GM21576 (cell line): ENCODE data around the gene ANKS1A.
"Not testable (repeated sequence)": the region's sequence is repeated elsewhere in the genome, so short reads cannot be mapped to it uniquely, and the experiment has no call there.

Experiments used
- ATAC-seq: cut with Tn5 transposase; IDR thresholded peaks from one replicate; pipeline ENCODE4 v1.9.1; 2021; ENCODE audit warnings: mild to moderate bottlenecking, moderate library complexity; ENCODE audit not compliant: unreplicated experiment

Gene ANKS1A

DNA sequence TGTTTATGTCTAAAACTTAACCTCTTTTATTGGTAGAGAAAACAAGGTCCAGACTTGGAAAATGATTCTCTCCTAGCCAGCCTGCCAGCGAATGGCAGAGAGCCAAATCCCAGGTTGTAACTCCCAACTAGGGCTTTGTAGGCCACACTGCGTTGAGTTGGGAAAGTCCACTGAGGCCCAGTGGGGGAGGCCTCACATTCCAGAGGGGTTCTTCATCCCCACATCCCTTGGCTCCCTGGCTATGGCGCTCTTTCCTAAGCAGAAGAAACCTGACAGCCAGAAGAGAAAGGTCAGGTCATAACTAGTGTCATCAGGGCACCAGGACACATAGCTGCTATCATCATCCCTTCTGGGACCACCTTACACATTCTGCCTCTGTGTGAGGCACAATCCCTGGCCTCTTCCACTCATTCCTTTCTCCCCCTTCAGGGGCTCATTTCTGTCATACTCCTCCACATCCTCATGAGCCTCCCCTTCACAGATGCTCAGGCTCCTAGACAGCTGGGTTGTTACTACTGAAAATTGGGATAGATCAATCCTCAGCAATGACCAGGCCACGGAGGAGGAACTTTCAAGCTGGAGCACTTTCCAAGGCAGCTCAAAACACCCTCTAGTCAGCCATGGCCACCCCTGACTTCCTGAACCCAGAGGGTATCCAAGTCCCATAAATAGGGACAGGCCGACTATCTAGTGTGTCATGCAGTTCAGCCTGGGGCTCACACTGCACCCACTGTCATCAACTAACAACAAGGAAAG lies 203.5 kb downstream of the ANKS1A start:
- ATAC-seq = no peak

DNA sequence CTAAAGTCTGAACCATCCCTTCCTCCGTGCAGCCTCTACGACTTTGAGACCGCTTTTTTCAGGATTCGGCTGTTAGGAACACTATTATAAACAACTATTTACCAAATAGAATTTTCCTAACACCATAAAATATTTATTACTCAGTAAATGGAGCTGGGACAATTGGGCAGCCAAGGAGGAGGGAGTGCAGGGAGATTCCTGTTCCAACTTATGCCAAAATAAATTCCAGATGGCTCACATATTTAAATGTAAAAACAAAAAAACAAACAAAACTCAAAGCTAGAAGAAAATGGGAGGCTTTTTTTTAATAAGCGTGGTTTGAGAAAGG lies 204.0 kb downstream of the ANKS1A start:
- no peak for ATAC-seq

DNA sequence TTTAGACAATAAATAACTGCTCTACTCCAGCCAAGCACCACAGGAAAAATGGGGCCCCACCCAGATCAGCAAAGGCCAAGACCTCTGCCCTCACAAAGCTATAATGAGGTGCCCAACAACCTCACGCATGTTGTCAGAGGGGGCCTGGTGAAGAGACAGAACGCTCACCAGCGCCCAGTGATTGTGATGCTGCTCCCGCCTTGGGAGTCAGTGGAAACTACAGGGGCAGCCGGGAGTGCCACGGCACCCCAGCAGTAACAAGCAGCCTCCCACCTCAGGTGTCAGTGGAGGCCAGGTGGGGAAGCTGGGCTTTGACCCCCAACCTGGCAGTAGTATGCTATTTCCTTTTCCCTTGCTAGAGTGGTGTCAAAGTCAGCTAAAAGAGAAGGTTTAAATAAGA lies 204.7 kb downstream of the ANKS1A start:
- ATAC-seq = no peak

DNA sequence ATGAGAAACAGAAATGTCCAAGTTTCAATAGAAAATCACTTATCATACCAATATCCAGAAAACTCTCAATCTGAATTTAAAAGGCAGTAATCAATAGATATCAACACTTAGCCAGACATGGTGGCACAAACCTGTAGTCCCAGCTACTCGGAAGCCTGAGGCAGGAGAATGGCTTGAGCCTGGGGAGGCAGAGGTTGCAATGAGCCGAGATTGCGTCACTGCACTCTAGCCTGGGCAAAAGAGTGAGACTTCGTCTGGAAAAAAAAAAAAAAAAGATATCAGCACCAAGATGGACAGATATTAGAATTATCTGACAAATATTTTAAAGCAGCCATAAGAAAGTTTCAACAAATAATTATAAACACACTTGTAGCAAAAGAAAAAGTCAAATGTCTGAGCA lies 205.1 kb downstream of the ANKS1A start:
- no peak for ATAC-seq

DNA sequence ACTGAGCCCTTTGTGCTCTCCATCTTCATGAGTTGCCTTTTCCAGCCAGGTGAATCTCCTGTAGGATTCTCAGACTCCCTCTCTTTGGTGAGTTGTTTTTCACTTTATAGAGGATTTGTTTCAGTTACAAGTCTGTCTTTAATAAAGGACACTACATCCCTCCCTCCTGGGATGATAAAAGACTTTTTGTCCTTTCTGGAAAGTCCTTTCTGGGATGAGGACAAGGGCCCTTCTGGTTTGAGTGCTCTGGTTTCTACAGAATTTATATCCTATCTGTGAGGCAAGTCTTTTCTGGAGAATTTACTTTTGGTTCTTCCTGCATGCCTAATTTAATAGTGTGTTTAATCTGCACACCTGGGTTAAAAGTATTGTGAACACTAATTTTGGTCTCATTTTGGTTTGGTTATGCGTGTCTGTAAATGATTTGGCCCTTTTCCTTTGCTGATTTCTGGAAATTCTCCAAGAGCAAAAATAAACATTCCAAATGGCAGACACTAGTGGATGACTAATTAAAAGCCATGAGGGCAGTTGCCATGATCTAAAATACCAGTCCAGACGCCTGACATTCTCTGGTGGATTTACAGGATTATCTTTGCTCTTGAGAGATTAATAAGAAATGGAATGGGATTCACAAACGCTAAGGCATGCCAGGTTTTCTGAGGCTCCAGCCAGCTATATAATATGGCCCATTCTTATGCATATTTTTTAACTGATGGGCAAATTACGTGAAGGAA lies 207.2 kb downstream of the ANKS1A start:
- ATAC-seq = no peak

DNA sequence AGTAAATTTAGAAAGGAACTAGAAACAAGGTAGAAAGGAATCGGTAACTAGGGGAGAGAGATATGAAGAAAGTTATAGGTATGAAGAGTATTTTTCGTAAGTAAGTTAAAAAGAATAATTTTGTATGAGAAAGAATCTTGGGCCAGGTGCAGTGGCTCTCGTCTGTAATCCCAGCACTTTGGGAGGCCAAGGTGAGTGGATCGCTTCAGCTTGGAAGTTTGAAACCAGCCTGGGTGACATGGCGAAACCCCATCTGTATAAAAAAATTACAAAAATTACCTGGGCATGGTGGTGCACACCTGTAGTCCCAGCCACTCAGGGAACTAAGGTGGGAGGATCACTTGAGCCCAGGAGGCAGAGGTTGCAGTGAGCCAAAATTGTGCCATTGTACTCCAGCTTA lies 210.1 kb downstream of the ANKS1A start:
- ATAC-seq = no peak

DNA sequence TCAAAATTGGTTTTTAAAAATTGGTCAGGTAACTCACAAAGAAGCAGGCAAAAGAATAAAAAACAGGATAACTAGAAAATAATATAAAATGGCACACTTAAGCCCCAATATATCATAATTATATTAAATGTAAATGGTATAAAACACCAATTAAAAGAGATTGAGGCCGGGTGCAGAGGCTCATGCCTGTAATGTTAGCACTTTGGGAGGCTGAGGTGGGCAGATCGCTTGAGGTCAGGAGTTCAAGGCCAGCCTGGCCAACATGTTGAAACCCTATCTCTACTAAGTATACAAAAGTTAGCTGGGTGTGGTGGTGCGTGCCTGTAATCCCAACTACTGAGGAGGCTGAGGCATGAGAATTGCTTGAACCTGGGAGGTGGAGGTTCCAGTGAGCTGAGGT lies 216.0 kb downstream of the ANKS1A start:
- ATAC-seq = no peak

DNA sequence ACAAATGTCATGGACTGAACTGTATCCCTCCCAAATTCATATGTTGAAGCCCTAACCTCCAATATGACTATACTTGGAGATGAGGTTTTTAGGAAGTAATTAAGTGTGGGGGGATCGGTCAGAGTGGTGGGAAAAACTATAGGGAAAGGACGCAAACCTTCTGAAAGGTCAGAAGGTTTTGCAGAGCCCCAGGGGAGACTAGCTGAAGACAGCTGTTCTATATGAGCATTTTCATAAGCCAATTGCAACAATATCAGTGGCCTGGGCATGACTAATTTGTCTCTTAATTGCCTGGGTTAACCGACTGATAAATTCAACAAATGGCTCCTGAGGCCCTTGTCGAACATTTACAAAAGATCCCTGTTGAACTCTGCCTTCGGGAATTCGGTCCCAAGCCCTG lies 217.0 kb downstream of the ANKS1A start:
- ATAC-seq = not testable (repeated sequence)

DNA sequence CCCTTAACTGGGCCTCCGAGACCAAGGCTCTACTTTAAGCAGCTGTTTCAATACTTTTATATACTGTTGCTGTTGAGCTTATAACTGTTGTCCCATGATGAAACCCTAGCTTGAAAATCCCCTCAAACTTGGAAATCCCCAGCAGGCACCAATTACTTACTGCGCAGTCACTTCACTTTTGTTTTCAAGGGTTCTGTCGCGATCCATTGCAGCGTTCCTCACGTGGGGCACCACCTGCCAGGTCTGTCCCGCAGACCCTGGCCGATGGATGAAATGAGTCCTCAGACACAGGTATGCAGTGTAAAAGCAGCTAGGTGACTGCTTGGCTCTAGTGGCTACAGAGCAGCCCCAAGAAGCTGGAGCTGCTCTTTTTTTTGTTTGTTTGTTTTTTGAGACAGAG lies 218.2 kb downstream of the ANKS1A start:
- ATAC-seq = not testable (repeated sequence)

DNA sequence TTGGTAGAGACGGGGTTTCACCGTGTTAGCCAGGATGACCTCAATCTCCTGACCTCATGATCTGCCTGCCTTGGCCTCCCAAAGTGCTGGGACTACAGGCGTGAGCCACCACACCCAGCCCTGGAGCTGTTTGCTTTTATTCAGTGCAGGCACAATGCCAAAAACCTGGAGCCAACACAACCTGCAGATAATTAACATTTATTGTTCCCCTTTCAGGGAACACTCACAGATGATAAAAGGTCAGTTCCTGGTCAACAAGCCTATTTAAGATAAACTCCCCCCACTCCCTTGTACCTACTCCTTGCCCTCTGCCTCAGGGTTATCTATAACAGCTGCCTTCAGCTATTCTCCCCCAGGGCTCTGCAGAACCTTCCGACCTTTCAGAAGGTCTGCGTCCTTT lies 218.7 kb downstream of the ANKS1A start:
- not testable (repeated sequence) for ATAC-seq

DNA sequence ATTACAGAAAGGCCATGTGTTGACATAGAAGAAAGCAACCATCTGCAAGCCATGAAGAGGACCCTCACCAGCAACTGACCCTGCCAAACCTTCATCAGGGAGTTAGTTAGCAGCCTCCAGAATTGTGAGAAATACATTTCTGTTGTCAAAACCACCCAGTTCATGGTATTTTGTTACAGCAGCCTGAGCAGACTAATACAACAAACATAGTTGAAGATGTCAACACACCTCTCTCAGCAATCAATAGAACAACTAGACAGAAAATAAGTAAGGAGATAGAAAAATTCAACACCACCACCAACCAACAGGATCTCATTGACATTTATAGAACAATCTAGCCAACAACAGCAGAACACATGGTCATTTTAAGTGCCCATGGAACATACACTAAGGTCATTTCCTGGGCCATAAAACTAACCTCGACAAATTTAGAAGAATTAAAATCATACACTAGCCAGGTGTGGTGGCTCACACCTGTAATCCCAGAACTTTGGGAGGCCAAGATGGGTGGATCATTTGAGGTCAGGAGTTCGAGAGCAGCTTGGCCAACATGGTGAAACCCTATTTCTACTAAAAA lies 219.3 kb downstream of the ANKS1A start:
- no peak for ATAC-seq

DNA sequence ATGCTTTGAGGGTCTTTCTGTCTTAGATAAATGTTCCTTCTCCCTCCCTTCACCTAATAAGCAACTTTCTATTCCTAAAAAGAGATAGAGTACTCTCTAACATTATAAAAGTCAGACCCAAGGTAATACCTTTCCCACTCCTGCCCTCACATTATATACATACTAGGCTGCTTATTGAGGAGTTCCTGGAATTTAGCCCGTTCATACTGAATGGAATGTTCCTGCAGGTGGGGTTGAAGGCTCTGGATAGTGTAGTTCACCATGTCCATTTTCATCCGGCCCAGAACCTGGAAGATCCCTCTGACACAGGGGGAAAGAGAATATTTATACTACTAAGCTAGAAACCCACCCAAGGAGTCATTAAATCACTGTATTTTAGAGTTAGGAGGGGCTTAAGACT lies 231.7 kb downstream of the ANKS1A start:
- no peak for ATAC-seq

DNA sequence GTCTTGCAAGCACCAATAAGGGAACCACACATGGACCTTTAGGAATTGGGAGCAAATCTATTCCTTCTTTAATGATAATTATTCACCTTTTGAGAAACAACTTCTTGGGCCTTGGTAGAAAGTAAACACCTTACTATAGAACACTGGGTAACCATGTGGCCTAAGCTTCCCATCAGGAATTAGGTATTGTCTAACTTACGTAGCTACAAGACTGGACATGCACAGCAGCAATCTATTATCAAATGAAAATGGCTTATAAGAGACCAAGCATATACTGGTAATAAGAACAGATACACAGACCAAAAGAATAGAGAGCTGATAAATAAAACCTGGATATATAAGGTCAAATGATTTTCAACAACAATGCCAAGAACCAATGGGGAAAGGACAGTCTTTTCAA lies 235.3 kb downstream of the ANKS1A start:
- ATAC-seq = no peak

DNA sequence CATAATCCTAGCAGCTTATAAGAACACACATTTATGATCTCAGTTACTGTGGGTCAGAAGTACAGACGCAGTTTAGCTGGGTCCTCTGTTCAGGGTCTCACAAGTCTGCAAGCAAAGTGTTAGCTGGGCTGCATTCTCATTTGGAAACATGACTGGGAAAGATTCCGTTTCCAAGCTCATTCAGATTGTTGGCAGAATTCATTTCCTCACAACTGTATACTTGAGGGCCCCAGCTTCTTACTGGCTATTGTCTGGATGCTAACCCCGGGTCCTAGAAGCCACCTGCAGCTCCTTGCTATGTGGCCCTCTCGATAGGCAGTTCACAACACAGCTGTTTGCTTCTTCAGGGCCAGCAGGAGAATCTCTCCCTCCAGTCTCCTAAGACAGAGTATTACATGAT lies 239.0 kb downstream of the ANKS1A start:
- no peak for ATAC-seq

DNA sequence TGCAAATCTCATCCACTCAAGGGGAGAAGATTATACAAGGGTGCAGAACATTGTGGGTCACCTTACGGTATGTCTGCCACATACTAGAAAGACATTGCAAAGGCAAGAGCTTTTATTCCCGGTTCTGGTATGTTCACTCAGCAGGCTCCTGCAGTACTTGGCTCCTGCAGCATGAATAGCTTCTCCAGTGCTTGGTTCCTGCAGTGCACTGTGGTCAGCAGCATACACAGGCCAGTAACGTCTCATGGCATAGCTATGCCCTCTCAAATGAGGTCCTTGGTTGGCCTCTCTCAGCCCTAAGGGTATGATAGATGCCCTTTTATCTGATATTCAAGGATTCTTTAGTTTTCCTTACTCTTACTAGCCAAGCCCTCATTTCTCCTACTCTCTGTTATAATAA lies 239.4 kb downstream of the ANKS1A start:
- no peak for ATAC-seq

DNA sequence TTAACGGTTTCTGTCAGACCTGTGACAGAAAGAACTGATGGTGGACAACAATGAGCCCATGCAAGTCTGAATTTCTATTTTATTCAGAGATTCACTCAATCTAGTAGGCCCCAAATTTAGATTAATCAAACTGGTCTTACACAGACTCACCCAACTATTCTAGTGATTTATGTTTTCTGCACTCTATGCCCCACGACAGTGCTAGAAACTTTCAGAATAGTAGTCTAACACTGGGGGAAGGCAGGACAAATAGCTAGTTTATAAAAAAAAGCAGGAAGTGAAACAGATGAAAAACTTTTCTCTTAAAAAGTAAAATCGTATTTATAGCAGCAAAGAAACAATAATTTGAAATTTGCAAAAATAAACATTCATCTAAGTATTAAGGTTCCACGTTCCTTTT lies 247.1 kb downstream of the ANKS1A start:
- ATAC-seq = no peak

DNA sequence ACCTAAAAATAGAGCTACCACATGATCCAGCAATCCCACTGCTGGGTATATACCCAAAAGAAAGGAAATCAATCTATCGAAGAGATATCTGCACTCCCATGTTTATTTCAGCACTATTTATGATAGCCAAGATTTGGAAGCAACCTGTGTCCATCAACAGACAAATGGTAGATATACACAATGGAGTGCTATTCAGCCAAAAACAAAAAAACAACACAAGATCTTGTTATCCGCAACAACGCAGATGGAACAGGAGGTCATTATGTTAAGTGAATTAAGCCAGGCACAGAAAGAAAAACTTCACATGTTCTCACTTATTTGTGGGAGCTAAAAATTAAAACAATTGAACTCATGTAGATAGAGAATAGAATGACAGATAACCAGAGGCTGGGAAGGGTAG lies 249.1 kb downstream of the ANKS1A start:
- not testable (repeated sequence) for ATAC-seq

DNA sequence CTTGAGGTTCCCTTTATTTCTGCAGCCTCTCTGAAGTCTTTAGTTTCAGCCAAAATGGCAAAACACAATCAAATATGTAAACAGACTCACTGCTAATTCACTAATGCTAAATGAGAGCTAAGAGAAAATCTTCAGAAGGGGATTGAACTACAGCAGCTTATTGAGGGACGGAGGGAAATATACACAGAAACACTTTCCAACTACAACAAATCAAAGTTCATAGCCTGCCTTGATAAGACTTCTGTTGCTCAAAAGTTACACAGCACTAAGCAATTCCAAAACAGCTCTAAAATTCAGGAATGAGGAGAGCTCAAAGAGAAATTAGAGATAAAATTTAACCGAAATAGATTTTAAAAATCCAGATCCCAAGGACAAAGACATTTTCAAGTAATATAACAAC lies 250.4 kb downstream of the ANKS1A start:
- ATAC-seq = no peak

DNA sequence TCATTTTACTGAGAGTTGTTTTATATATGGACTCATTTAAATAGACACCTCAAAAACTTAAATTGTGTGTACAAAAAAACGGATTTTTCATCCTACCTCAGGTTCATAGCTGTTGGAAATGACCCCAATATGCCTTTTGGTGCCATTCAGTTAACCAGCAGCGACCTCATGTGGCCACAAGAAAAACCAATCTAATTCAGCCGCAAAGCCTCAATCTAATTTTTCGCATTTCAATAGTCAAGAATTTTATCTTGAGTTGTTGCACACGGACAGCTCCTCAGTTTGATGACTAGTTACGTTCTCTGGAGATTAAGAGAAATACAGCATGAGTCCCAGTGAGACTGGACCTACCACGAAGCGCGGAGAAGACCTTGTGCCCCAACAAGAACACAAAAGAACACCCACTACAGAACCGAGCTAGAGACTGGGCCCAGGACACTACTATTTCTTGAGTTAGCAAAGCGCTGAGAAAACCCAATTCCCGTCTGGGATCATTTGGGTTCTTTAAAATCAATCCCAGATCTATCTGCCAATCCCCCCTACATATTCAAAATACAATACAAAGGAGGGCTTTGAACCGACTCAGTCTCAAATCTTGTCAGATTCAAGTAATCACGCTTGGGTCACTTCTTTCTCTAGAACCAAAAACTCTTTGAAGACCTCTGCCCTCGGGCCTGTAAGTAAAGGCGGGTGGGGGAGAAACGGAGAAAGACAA lies 251.0 kb downstream of the ANKS1A start:
- no peak for ATAC-seq

DNA sequence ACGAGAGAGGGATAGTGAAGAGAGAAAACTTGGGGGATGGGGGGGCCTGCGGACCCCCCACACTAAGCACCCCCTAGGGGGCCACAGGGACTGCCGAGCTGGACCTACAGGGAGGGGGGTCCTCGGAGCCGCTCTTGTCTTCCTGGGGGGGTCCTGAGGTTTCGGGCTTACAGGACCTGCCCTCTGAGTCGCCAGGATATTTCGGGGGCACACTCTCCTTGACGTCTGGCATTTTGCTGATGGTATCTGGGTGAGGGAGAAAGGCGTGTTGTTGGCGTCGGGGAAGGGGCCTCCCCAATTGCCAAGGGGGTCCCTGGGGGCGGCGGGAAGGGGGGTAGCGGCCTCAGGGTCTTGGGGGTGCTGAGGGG lies 251.6 kb downstream of the ANKS1A start:
- no peak for ATAC-seq
